ENCODE data around the gene BPIFA1.
A peak's percentile ranks its signal among the peaks of the same experiment; 100 is the strongest.

BPIFA1 gene

DNA sequence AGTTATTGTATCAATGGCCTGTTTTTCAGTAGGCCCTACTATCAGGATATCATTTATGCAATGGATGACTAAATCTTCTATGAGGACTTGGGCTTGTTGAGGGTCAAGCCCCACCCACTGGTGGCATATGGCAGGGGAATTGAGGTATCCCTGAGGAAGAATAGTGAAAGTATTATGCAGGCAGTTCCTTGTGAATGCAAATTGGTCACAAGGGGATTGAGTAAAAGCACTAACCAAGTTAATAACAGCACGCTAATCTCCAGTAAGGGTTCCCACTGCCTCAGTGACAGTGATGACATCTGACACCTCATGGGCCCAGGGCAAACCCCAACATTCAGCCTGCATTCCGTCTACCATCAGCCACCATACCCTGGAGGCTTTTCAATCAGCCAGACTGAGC lies 14.9 kb downstream of the BPIFA1 start:
- H3K27me3 Mint-ChIP-seq: peaks cover 17 to 23% of the 10 kb centered on the region in 2 donors
- no peak overlapping the region for H3K27ac Mint-ChIP-seq

DNA sequence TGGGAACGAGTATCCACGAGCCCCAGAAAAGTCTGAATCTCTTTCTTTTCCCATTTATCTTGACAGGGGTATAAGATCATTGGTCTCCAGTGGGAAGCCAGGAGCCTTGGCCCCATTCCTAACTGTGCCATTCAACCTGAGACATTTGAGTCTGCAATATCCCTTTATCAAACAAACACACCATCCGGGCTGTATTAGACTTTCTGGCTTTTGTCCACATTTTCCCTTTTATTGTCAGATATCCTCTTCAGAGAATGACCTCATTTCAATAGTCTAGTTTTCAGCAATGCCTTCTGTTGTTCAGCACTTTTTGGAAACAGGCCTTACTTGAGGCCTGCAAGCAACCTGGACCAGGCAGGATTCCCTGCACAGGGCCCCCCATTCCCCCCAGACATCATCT lies 15.7 kb downstream of the BPIFA1 start:
- no peaks in the 10 kb centered on the region for H3K4me1 Mint-ChIP-seq (ENCODE audit: low read depth in 2 of 2)
- H3K27ac Mint-ChIP-seq: no peak overlapping the region
- H3K9me3 Mint-ChIP-seq: no peaks in the 10 kb centered on the region
- H3K4me3 Mint-ChIP-seq: no peak overlapping the region
- H3K36me3 Mint-ChIP-seq (ENCODE audit: insufficient read depth): no peaks in the 10 kb centered on the region
- DNase-seq (no peak), ATAC-seq (replicated peaks) (no peak)
- H3K27me3 Mint-ChIP-seq: peaks cover 17 to 30% of the 10 kb centered on the region in 2 donors

More for the DNA sequence above, 14.9 kb downstream of the BPIFA1 start:
- DNase-seq (no peak), ATAC-seq (replicated peaks) (no peak)
- Mint-ChIP-seq H3K36me3 (ENCODE audit: insufficient read depth) (no peaks in the 10 kb centered on the region), H3K4me1 (ENCODE audit: low read depth in 2 of 2) (no peaks in the 10 kb centered on the region), H3K4me3 (no peak overlapping the region), H3K9me3 (no peaks in the 10 kb centered on the region)

DNA sequence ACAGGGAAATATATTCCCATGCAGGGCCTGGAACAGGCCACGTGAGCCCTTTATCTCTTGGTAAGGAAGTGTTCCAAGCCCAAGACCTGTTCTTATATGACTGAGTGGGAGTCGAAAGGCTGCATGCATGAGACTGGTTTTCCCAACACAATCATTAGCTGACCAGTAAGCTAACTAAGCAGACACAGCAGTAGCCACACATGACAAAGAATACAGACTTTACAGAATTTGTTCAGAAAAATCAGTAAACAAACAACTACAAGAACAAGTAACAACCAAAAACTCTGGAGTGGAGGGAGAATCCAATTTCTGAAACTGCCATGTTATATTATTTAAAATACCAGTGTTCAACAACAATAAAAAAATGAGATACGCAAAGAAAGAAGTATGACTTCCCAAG lies 16.7 kb downstream of the BPIFA1 start:
- Mint-ChIP-seq H3K27me3 (peaks cover 17 to 39% of the 10 kb centered on the region in 2 donors), H3K4me3 (no peak overlapping the region), H3K9me3 (no peaks in the 10 kb centered on the region), H3K27ac (no peak overlapping the region), H3K36me3 (ENCODE audit: insufficient read depth) (no peaks in the 10 kb centered on the region), H3K4me1 (ENCODE audit: low read depth in 2 of 2) (no peaks in the 10 kb centered on the region)
- DNase-seq (no peak), ATAC-seq (replicated peaks) (no peak)

DNA sequence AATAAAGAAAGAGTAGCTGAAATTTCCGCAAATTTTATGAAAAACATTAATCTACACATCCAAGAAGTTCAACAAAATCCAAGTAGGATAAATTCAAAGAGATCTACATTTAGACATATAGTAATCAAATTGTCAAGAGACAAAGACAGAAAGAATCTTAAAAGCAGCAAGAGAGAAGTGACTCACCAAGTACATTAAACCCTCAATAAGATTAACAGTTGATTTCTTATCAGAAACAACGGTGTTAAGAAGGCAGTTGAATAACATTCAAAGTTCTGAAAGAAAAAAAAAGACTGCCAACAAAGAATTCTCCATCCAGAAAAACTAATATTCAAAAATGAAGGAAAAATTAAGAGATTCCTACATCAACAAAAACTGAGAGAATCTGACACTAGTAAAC lies 19.2 kb downstream of the BPIFA1 start:
- Mint-ChIP-seq H3K27ac (no peak overlapping the region), H3K4me1 (ENCODE audit: low read depth in 2 of 2) (no peaks in the 10 kb centered on the region), H3K4me3 (no peak overlapping the region), H3K36me3 (ENCODE audit: insufficient read depth) (no peaks in the 10 kb centered on the region), H3K9me3 (no peaks in the 10 kb centered on the region), H3K27me3 (peaks cover 17 to 49% of the 10 kb centered on the region in 2 donors)
- ATAC-seq (replicated peaks) (no peak), DNase-seq (no peak)

DNA sequence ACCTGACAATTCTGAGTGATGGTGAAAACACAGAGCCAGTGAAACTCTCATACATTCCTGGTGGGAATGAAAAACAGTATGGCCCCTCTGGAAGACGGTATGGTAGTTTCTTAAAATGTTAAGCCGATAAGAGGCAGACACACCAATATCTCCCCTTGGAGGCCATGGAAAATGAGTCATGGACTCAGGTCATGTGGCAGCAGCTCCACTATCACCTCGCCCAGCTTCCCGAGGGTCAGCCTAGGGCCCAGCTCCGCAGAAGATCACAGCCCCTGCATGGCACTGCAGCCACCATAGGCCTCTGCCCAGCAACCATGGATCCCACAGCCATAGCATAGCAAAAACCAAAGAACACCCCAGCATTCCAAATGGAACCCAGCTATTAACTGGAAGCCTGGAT lies 21.4 kb downstream of the BPIFA1 start:
- ATAC-seq (replicated peaks) (no peak), DNase-seq (no peak)
- Mint-ChIP-seq H3K27ac (no peak overlapping the region), H3K9me3 (no peaks in the 10 kb centered on the region), H3K36me3 (ENCODE audit: insufficient read depth) (no peaks in the 10 kb centered on the region), H3K4me1 (ENCODE audit: low read depth in 2 of 2) (no peaks in the 10 kb centered on the region), H3K4me3 (no peak overlapping the region), H3K27me3 (peaks cover 33 to 62% of the 10 kb centered on the region in 2 donors)

DNA sequence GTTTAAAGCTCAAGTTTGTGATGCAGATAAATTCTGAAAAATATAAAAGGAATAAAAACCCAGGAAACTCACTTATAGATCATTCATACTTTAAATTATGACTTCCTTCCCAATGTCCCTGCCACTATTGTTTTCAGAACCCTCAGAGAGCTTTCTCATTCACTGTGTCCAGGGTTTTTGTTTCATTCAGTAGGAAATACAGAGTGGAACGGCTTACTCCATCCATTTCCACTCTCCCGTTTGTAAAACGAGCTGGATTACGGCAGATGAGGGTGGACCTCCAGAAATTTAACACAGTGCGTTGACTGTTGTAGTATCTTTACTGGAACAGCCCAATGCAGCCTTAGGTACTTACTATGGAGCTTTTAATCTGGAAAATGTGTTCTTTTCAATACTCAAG lies 23.6 kb downstream of the BPIFA1 start:
- no peaks in the 10 kb centered on the region for H3K36me3 Mint-ChIP-seq (ENCODE audit: insufficient read depth)
- DNase-seq: no peak
- H3K27me3 Mint-ChIP-seq: peaks cover 46 to 76% of the 10 kb centered on the region in 2 donors
- no peaks in the 10 kb centered on the region for H3K9me3 Mint-ChIP-seq
- H3K4me3 Mint-ChIP-seq: no peak overlapping the region
- ATAC-seq (replicated peaks): no peak
- no peak overlapping the region for H3K27ac Mint-ChIP-seq
- H3K4me1 Mint-ChIP-seq (ENCODE audit: low read depth in 2 of 2): no peaks in the 10 kb centered on the region

DNA sequence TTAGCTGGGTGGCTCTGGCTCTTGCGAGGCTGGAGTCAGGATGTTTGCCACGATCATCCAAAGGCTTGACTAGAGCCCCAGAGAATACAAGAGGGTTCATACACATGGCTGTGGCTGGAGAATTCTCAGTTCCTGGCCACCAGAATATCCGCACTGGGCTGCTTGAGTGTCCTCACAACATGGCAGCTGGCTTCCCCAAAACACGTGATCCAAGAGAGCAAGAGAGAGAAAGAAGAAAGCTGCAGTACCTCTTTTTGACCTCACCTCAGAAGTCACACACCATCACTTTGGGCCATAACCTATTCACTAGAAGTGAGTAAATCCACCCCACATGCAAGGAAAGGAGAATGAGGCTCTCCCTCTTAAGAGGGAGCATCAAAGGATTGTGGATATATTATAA lies 25.7 kb downstream of the BPIFA1 start:
- Mint-ChIP-seq H3K27me3 (peaks cover 50 to 81% of the 10 kb centered on the region in 2 donors), H3K4me1 (ENCODE audit: low read depth in 2 of 2) (no peaks in the 10 kb centered on the region), H3K36me3 (ENCODE audit: insufficient read depth) (no peaks in the 10 kb centered on the region), H3K4me3 (no peak overlapping the region), H3K9me3 (no peaks in the 10 kb centered on the region), H3K27ac (no peak overlapping the region)
- no peak for DNase-seq
- ATAC-seq (replicated peaks): no peak

DNA sequence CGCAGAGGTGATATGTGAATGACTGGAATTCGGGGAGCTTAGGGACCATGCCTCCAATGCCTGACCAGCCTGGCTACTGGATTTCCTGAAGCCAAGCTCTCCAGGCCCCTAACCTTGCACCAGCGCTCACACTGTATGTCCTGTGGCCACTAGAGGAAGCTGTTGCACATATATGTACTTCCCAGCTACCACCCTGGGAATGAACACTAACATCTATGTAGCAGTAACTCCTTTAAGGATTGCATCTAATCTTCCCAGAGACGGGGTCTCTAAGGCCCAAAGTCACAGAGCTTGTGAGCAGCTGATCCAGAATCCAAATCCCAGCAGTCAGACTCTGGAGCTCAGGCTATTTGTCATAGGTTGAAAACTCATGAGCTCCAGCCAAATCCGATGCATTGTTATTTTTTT lies 26.9 kb downstream of the BPIFA1 start:
- ATAC-seq (replicated peaks): no peak

DNA sequence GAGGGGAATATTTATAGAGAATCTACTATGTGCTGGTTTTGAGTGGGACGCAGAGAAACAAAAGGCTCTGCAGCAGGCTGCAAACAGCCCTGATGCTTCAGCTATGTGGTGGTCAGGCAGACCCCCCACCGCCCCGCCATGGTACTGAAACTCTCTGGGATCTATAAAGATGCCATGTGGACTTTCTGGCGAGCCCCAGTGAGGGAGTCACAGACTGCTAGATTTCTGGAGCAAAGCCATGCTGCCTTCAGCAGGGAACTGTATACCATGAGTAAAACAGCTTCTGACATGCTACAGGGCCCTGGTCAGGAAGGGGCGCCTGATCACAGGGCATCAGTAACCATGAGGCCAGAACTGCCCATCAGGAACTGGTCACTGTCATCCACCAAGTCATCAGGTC lies 28.0 kb downstream of the BPIFA1 start:
- Mint-ChIP-seq H3K4me1 (ENCODE audit: low read depth in 2 of 2) (no peaks in the 10 kb centered on the region), H3K9me3 (no peaks in the 10 kb centered on the region), H3K4me3 (no peak overlapping the region), H3K27ac (no peak overlapping the region), H3K27me3 (peaks cover 69 to 90% of the 10 kb centered on the region in 2 donors), H3K36me3 (ENCODE audit: insufficient read depth) (no peaks in the 10 kb centered on the region)
- DNase-seq (no peak), ATAC-seq (replicated peaks) (no peak)

More for the DNA sequence above, 26.9 kb downstream of the BPIFA1 start:
- no peak overlapping the region for H3K4me3 Mint-ChIP-seq
- H3K9me3 Mint-ChIP-seq: no peaks in the 10 kb centered on the region
- H3K36me3 Mint-ChIP-seq (ENCODE audit: insufficient read depth): no peaks in the 10 kb centered on the region
- H3K27me3 Mint-ChIP-seq: peaks cover 62 to 83% of the 10 kb centered on the region in 2 donors
- no peak overlapping the region for H3K27ac Mint-ChIP-seq
- DNase-seq: no peak
- H3K4me1 Mint-ChIP-seq (ENCODE audit: low read depth in 2 of 2): no peaks in the 10 kb centered on the region

DNA sequence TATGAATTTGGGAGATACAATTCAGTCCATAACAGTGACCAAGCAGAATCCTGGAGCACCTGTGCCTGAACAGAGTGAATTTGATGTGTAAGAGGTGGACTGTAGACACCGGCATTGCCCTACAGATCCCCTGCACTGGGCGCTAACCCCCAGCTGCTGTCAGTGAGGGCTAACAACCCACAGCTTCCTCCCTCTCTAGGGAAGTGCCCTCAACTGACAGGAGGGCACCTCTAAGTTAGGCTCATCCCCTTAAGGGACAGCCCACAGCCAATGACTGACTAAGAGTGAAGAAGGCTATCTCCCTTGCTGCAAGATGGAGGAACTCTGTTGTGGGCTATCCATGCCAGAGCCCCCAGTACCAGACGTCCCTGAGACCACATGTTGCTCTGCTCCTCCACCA lies 31.9 kb downstream of the BPIFA1 start:
- DNase-seq (no peak), ATAC-seq (replicated peaks) (no peak)
- no peak overlapping the region for H3K4me3 Mint-ChIP-seq
- H3K27me3 Mint-ChIP-seq: peaks cover 57 to 99% of the 10 kb centered on the region in 2 donors
- no peaks in the 10 kb centered on the region for H3K36me3 Mint-ChIP-seq (ENCODE audit: insufficient read depth)
- no peak overlapping the region for H3K27ac Mint-ChIP-seq
- no peaks in the 10 kb centered on the region for H3K4me1 Mint-ChIP-seq (ENCODE audit: low read depth in 2 of 2)
- H3K9me3 Mint-ChIP-seq: no peaks in the 10 kb centered on the region

DNA sequence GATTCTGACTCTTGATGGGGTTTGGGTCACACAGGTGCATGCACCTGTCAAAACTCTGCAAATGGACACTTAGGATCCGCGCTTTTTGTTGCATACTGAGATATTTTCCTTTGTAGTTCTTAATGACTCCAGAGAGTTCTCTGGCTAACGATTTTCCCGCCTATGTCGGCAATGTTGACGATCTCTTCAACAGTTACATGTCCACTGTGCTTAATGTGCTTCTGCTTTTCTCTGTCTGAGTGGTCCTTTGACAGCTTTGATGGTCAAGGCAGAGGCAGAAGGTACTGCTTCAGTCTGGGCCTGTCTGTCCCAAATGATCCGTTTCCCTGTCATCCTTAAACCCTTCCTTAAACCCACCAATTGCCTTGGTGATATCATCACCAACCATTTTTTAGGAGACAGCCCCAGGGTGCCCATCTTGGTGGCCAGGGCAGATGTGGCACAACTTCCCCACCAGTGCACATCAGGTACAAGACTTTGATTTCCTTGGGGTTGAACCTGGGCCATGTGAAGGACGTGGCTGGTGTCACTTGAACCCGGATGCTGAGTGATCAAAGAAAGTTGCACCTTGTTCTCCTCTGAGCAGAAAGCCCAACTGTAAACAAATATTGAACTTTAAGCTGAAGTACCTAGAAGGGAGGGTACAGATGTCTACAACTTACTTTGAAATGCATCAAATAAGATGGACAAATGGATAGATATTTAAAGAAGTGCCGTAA lies 36.5 kb downstream of the BPIFA1 start:
- H3K36me3 Mint-ChIP-seq (ENCODE audit: insufficient read depth): peaks cover under 1% of the 10 kb centered on the region
- peak overlapping the region in 1 of 2 donors; percentile 2 for H3K27ac Mint-ChIP-seq
- peaks cover 42 to 81% of the 10 kb centered on the region in 2 donors for H3K27me3 Mint-ChIP-seq
- no peaks in the 10 kb centered on the region for H3K4me1 Mint-ChIP-seq (ENCODE audit: low read depth in 2 of 2)
- no peaks in the 10 kb centered on the region for H3K9me3 Mint-ChIP-seq
- no peak for ATAC-seq (replicated peaks)
- no peak for DNase-seq
- H3K4me3 Mint-ChIP-seq: no peak overlapping the region

DNA sequence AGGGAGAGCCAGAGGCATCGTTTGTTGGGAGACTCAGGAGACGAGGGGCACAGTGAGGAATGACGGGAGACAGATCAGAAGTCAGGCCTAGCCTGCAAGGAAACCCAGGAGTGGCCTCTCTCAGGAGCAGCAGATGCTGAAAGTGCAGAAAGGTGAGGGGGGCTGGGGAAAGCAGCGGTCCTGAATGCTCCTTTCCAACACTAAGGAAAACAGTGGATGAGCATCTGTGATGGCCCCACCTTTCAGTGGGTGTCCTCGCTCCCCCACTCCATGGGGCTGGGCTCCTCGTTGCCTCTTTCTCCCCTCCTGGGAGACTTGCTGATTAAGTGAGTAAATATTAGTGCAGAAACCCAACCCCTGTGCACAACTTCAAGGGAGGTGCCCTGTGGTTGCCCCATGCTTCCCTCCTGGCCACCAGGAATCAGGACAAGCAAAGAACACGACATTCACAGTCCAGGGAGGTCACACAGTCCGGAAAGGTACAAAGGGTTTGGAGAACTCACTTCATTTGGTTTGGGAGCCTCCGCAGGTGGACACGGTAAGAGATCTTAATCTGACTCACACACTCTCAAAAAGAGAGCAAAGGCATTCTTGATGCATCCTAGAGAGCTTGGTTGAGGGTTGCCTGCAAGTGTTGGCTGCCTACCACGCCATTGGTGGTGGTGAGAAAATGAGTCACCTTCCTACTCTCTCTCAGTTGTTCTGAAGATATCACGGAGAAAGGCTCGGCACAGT lies 37.5 kb downstream of the BPIFA1 start:
- Mint-ChIP-seq H3K27me3 (peaks cover 41 to 81% of the 10 kb centered on the region in 2 donors), H3K36me3 (ENCODE audit: insufficient read depth) (peaks cover 3% of the 10 kb centered on the region), H3K9me3 (no peaks in the 10 kb centered on the region), H3K27ac (peak overlapping the region in 1 of 2 donors; percentile 2), H3K4me3 (no peak overlapping the region), H3K4me1 (ENCODE audit: low read depth in 2 of 2) (peaks cover 0 to 3% of the 10 kb centered on the region in 2 donors)
- ATAC-seq (replicated peaks) (no peak), DNase-seq (no peak)

DNA sequence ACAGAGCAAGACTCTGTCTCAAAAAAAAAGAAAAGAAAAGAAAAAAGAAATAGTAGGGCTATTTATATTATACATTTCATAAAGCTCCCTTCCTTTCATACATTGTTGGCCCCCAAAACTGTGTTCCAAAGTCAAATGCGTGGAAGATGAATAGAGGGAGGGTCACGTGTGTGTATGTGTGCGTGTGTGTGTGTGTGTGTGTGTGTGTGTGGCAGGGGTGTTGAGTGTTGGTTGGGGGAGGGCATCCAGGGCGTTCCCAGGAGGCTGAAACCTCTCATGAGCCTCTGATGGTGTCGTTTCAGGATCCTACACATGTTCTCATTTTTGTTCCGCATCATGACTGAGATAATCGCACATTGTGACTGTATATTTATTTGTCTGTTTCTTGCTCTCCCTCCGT lies 39.4 kb downstream of the BPIFA1 start:
- H3K27me3 Mint-ChIP-seq: peaks cover 47 to 81% of the 10 kb centered on the region in 2 donors
- H3K36me3 Mint-ChIP-seq (ENCODE audit: insufficient read depth): peaks cover 3% of the 10 kb centered on the region
- H3K27ac Mint-ChIP-seq: no peak overlapping the region
- no peaks in the 10 kb centered on the region for H3K9me3 Mint-ChIP-seq
- no peak overlapping the region for H3K4me3 Mint-ChIP-seq
- ATAC-seq (replicated peaks) (no peak), DNase-seq (no peak)
- H3K4me1 Mint-ChIP-seq (ENCODE audit: low read depth in 2 of 2): peaks cover 0 to 3% of the 10 kb centered on the region in 2 donors

DNA sequence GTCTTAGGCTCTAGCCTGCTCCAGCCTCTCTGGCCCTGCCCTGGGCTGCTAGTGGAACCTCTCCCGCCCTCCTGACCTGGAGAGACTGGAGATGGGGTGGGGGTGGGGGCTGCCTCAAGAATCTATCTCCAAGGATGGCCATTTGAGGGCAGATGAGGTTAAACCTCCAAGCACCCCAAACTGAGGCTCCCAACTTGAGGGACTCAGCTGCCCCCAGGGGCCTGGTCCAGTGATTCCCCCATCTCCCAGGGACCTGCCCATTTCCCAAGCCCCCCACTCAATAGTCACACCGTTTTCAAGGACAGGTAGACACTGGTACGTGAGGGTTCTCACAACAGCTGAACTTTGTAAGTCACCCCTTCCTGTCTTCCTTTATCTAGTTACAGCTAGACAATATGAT lies 40.1 kb downstream of the BPIFA1 start:
- peaks cover 3% of the 10 kb centered on the region for H3K36me3 Mint-ChIP-seq (ENCODE audit: insufficient read depth)
- H3K4me1 Mint-ChIP-seq (ENCODE audit: low read depth in 2 of 2): peaks cover 0 to 3% of the 10 kb centered on the region in 2 donors
- DNase-seq: no peak
- no peak overlapping the region for H3K27ac Mint-ChIP-seq
- no peak overlapping the region for H3K4me3 Mint-ChIP-seq
- H3K9me3 Mint-ChIP-seq: no peaks in the 10 kb centered on the region
- ATAC-seq (replicated peaks): no peak
- peaks cover 46 to 81% of the 10 kb centered on the region in 2 donors for H3K27me3 Mint-ChIP-seq
